Muscle layer of colon (tissue), 2 donors: ENCODE results near the gene RMND5B.
A peak's percentile ranks its signal among the peaks of the same experiment; 100 is the strongest.

Source experiments
- H3K27ac ChIP-seq: one replicate; pipeline ENCODE4 v1.7.0; 2013; ENCODE audit warnings: low read depth, mild to moderate bottlenecking, low read length, moderate library complexity
- H3K27me3 ChIP-seq, 2 donors: one replicate each; pipeline ENCODE4 v1.7.0; 2013; ENCODE audit warnings: low read length in 2 of 2, mild to moderate bottlenecking in 2 of 2; ENCODE audit not compliant: insufficient read depth in 2 of 2, control insufficient read depth in 1 of 2
- H3K36me3 ChIP-seq: one replicate; pipeline ENCODE4 v1.7.0; 2013; ENCODE audit warnings: mild to moderate bottlenecking, low read length; ENCODE audit not compliant: insufficient read depth
- H3K4me1 ChIP-seq: one replicate; pipeline ENCODE4 v1.7.0; 2013; ENCODE audit warnings: mild to moderate bottlenecking, low read length; ENCODE audit not compliant: insufficient read depth
- H3K4me3 ChIP-seq, 2 donors: one replicate each; pipeline ENCODE4 v1.7.0; 2013; ENCODE audit warnings: low read length in 2 of 2, low read depth in 1 of 2, mild to moderate bottlenecking in 1 of 2, moderate library complexity in 1 of 2
- H3K9ac ChIP-seq: one replicate; pipeline ENCODE4 v1.7.0; 2013; ENCODE audit warnings: low read length
- H3K9me3 ChIP-seq: one replicate; pipeline ENCODE4 v1.7.0; 2013; ENCODE audit warnings: mild to moderate bottlenecking, low read length
- donor health status: abdominal sarcoma.
- donor health status: Adenocarcinoma of cecum.

Gene RMND5B

DNA sequence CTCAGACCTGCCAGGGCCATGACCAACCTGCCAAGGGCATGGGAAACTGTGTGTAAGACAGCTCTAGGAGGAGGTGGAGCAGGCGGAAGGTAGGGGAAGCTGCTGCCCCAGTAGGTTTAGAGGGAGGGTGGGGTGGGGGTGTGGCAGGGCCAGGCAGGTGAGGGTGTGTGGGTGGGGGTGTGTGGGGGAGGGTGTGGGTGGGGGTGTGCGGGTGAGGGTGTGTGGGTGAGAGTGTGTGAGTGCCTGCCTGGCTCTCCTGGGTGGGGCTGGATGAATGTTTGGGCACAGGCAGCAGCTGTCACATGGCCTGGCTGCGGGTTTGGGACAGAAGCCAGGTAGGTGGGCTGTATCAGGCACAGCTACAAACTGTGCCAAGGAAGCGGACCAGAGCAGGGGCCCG lies 26.3 kb upstream of the RMND5B start:
- no peaks in the 10 kb centered on the region for H3K4me1 ChIP-seq
- no peak overlapping the region for H3K27ac ChIP-seq
- H3K4me3 ChIP-seq = no peak overlapping the region
- no peak overlapping the region for H3K9ac ChIP-seq
- no peaks in the 10 kb centered on the region for H3K27me3 ChIP-seq
- no peaks in the 10 kb centered on the region for H3K36me3 ChIP-seq
- H3K9me3 ChIP-seq = no peaks in the 10 kb centered on the region

DNA sequence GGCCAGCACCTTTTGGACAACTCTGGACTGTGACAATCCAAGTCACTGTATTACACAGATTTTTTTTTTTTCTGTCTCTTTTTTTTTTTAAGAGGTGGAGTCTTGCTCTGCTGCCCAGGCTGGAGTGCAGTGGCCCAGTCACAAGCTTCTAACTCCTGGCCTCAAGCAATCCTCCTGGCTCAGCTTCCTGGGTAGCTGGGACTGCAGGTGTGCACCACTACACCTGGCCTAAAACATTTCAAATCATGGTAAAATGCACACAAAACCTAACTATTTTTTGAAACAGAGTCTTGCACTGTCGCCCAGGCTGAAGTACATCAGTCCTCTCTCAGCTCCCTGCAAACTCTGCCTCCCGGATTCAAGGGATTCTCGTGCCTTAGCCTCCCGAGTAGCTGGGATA lies 24.7 kb upstream of the RMND5B start:
- H3K4me3 ChIP-seq = no peak overlapping the region
- H3K9me3 ChIP-seq = no peaks in the 10 kb centered on the region
- no peaks in the 10 kb centered on the region for H3K36me3 ChIP-seq
- no peak overlapping the region for H3K9ac ChIP-seq
- H3K27me3 ChIP-seq = no peaks in the 10 kb centered on the region
- no peaks in the 10 kb centered on the region for H3K4me1 ChIP-seq
- H3K27ac ChIP-seq = no peak overlapping the region

DNA sequence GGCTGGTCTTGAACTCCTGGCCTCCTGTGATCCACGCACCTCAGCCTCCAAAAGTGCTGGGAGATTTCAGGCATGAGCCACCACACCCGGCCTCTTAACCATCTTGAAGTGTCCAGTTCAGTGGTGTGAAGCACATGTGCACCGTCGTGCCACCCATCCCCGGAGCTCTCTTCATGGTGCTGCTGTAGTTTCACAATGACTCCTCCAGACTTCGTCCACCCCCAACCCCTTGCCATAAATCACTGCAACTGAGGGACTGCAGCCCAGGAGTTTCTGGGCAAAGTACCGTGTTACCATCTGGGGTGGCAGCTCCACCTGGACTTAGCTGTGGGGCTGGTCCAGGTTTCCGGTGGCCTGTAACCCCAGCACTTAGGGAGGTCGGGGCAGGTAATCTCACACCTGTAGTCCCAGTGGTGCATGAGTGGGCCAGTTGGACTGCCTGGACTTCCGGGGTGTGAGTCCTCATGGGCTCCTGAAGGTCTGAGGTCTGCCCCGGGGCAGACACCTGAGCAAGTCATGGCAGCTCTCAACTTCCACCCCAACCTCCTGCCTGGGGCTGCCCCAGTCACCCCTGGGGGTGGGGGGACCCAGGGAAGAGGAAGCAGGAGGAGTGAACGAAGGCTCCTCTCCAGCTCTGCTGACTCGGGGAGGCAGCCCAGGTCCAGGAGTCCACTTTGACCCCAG lies 24.1 kb upstream of the RMND5B start:
- H3K4me1 ChIP-seq = no peaks in the 10 kb centered on the region

DNA sequence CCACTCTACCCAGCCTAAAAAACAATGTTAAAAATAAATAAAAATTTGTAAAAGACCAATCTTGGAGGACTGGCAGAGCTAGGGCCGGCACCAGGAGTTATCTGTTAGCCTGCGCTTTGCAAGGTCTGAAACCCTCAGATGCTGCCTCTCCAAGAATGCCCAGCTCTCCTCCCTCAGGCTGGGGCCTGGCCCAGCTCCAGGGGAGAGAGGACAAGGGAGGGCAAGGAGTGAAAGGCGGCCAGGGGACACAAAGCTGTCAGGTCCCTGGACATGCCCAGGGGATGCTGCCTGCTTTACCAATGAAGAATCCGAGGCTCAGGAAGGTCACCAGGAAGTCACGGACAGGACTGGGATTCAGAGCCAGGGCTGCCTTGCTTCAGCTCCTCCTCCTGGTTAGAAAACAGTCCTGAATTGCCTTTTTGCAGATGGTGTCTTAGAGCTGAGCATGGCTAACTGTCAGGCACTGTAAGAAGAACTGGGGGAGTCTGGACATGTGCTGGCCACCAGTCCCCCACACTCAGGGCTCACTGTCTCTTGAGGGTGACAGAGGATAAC lies 23.0 kb upstream of the RMND5B start:
- H3K9ac ChIP-seq = no peak overlapping the region
- no peak overlapping the region for H3K27ac ChIP-seq
- H3K4me1 ChIP-seq = no peaks in the 10 kb centered on the region
- H3K9me3 ChIP-seq = no peaks in the 10 kb centered on the region
- H3K36me3 ChIP-seq = no peaks in the 10 kb centered on the region
- H3K27me3 ChIP-seq = peaks cover 0 to under 1% of the 10 kb centered on the region in 2 donors
- no peak overlapping the region for H3K4me3 ChIP-seq

More for the DNA sequence above, 24.1 kb upstream of the RMND5B start:
- Histone ChIP-seq H3K27ac (no peak overlapping the region), H3K27me3 (no peaks in the 10 kb centered on the region), H3K9me3 (no peaks in the 10 kb centered on the region), H3K4me3 (no peak overlapping the region), H3K9ac (no peak overlapping the region), H3K36me3 (no peaks in the 10 kb centered on the region)

- Histone ChIP-seq H3K4me1 (no peaks in the 10 kb centered on the region), H3K4me3 (no peak overlapping the region), H3K27me3 (peaks cover 0 to 5% of the 10 kb centered on the region in 2 donors), H3K9ac (no peak overlapping the region), H3K36me3 (no peaks in the 10 kb centered on the region), H3K9me3 (no peaks in the 10 kb centered on the region), H3K27ac (no peak overlapping the region)
These were observed 22.4 kb upstream of the RMND5B start for GRCh38 chr5:178108446-178108845.

GRCh38 chr5:178108966-178109365 lies 21.8 kb upstream of the RMND5B start:
- H3K36me3 ChIP-seq = no peaks in the 10 kb centered on the region
- no peaks in the 10 kb centered on the region for H3K4me1 ChIP-seq
- no peak overlapping the region for H3K27ac ChIP-seq
- peaks cover 0 to 10% of the 10 kb centered on the region in 2 donors for H3K27me3 ChIP-seq
- no peak overlapping the region for H3K4me3 ChIP-seq
- no peak overlapping the region for H3K9ac ChIP-seq
- no peaks in the 10 kb centered on the region for H3K9me3 ChIP-seq

- no peaks in the 10 kb centered on the region for H3K9me3 ChIP-seq
- H3K9ac ChIP-seq = no peak overlapping the region
- H3K27me3 ChIP-seq = peaks cover 14 to 25% of the 10 kb centered on the region in 2 donors
- H3K27ac ChIP-seq = no peak overlapping the region
- no peaks in the 10 kb centered on the region for H3K4me1 ChIP-seq
- no peaks in the 10 kb centered on the region for H3K36me3 ChIP-seq
- H3K4me3 ChIP-seq = no peak overlapping the region
These were observed 20.3 kb upstream of the RMND5B start for GRCh38 chr5:178110511-178110910.

DNA sequence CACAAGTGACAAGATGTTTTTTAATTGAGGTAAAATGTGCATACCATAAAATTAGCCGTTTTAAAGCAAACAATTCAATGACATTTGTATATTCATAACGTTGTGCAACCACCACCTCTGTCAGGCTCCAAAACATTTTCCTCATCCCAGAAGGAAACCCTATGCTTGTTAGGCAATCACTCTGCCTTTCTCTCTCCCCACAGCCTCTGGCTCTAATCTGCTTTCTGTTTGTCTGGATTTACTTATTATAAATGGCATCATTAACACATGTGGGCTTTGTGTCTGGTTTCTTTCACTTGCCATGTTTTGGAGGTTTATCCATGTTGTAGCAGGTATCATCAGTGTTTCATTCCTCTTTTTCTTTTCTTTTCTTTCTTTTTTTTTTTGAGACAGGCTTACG lies 18.9 kb upstream of the RMND5B start:
- no peaks in the 10 kb centered on the region for H3K4me1 ChIP-seq
- H3K9ac ChIP-seq = no peak overlapping the region
- no peak overlapping the region for H3K27ac ChIP-seq
- no peaks in the 10 kb centered on the region for H3K36me3 ChIP-seq
- H3K4me3 ChIP-seq = no peak overlapping the region
- H3K9me3 ChIP-seq = no peaks in the 10 kb centered on the region
- peaks cover 17 to 38% of the 10 kb centered on the region in 2 donors for H3K27me3 ChIP-seq

- H3K4me3 ChIP-seq = no peak overlapping the region
- H3K27ac ChIP-seq = no peak overlapping the region
- H3K9ac ChIP-seq = no peak overlapping the region
- no peaks in the 10 kb centered on the region for H3K36me3 ChIP-seq
- peaks cover 17 to 42% of the 10 kb centered on the region in 2 donors for H3K27me3 ChIP-seq
- H3K9me3 ChIP-seq = no peaks in the 10 kb centered on the region
- H3K4me1 ChIP-seq = no peaks in the 10 kb centered on the region
These were observed 18.3 kb upstream of the RMND5B start for GRCh38 chr5:178112545-178112944.

- Histone ChIP-seq H3K9me3 (no peaks in the 10 kb centered on the region), H3K9ac (no peak within 1 kb of the TSS), H3K4me3 (peak within 1 kb of the TSS in 1 of 2 donors; percentile 20), H3K27ac (no peak within 1 kb of the TSS), H3K27me3 (peaks cover 17 to 48% of the 10 kb centered on the region in 2 donors), H3K4me1 (no peaks in the 10 kb centered on the region), H3K36me3 (no peaks in the 10 kb centered on the region)
These were observed 17.6 kb upstream of the RMND5B start, which contains the start of gene N4BP3 for GRCh38 chr5:178113141-178113787. Gene N4BP3 (plus strand): TSS chr5:178113532. CDS start chr5:178119584, 6,052 bp downstream.

DNA sequence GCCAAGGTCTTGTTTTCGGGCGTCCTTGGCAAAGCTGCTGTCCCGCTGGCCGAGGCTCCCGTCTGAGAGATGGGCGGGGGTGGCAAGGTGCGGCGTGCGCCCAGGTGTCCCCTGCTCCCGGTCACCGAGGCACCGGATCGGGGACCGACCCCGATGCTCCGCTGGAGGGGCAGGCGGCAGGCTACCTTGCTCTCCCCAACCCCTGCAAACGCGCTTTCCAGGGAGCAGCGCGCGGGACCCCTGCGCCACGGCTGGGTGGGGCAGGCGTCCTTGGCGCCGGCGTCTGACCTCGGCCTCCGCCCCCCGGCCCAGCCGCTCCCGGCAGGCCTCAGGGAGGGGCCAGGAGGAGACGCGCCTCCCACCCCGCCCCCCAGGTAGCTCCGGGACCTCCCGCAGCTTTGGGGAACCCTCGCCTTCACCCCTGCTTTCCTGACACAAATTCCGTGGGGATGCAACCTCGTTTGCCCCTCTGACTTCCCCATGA lies 16.9 kb upstream of the RMND5B start:
- Histone ChIP-seq H3K36me3 (no peaks in the 10 kb centered on the region), H3K27ac (no peak overlapping the region), H3K27me3 (peaks cover 17 to 49% of the 10 kb centered on the region in 2 donors), H3K9ac (no peak overlapping the region), H3K4me1 (no peaks in the 10 kb centered on the region), H3K9me3 (no peaks in the 10 kb centered on the region), H3K4me3 (no peak overlapping the region)
